Adrenal gland (tissue), 12 donors: ENCODE results near the gene NRXN3. TPM values are rescaled to one million over a fixed set of nuclear protein-coding genes. Genes with fewer than 3 reads are reported as not detected.

Experiments used
- DNase-seq, 7 donors: peaks; one replicate each; pipeline ENCODE4 v3.0.0-alpha.2; 2019 to 2020
- H3K27ac ChIP-seq, 5 donors: fragments of 200-600 bp; sonication (generic) in 4 of 5; 1 replicate in 3 of 5; 2 replicates in 2 of 5; pipeline versions ENCODE4 v1.5.1 to v1.8.0; 2016 to 2020; ENCODE audit warnings: mild to moderate bottlenecking in 1 of 5
- H3K27me3 ChIP-seq: fragments of 200-600 bp; 2 replicates; pipeline ENCODE4 v1.8.0; 2021
- H3K36me3 ChIP-seq, 2 donors: fragments of 200-600 bp; replicated peaks in 1 of 2; 1 replicate in 1 of 2; 2 replicates in 1 of 2; pipeline versions ENCODE4 v1.5.1 to v1.8.0; 2018 to 2022
- H3K4me1 ChIP-seq, 2 donors: fragments of 200-600 bp; replicated peaks in 1 of 2; 1 replicate in 1 of 2; 2 replicates in 1 of 2; pipeline versions ENCODE4 v1.5.1 to v1.8.0; 2018 to 2021
- H3K4me3 ChIP-seq, 4 donors: fragments of 200-600 bp; sonication (generic) in 3 of 4; one replicate each; pipeline ENCODE4 v1.5.1; 2016 to 2018
- H3K9me3 ChIP-seq, 3 donors: fragments of 200-600 bp; sonication (generic) in 1 of 3; replicated peaks in 1 of 3; 1 replicate in 2 of 3; 2 replicates in 1 of 3; pipeline versions ENCODE4 v1.5.1 to v1.8.0; 2016 to 2021
- POLR2A ChIP-seq, 2 donors: fragments of 450-650 bp; IDR thresholded peaks; one replicate each; pipeline ENCODE4 v1.6.1; 2017; ENCODE audit warnings: antibody characterized with exemption in 2 of 2, mild to moderate bottlenecking in 2 of 2, moderate library complexity in 1 of 2
- WGBS, 4 donors: extraction: QIAGEN DNeasy Blood & Tissue Kit in 2 of 4; methylation state at CpG; one replicate each; pipeline versions ENCODE4 v1.1.5 to v1.1.7; 2013 to 2017; 5-methylcytosine and 5-hydroxymethylcytosine counted together
- intact Hi-C, 2 donors: fragments of 100-400 bp; cut with DNase I; formaldehyde crosslinking; loops; one replicate each; pipeline versions ENCODE4 v1.14.1 to v1.15.0; 2022 to 2023
- polyA plus RNA-seq, 3 donors: library from polyadenylated mRNA; stranded (reverse); fragments of 200-250 nt in 2 of 3; fragments of 350-450 nt in 1 of 3; fragmentation: Illumina TruSeq in 1 of 3; extraction: RNeasy Lipid Tissue Mini Kit (QIAGEN cat#74804) in 1 of 3; gene quantifications; one replicate each; pipeline ENCODE4 v1.2.3, GENCODE V29; 2013 to 2014
- total RNA-seq, 9 donors: library from RNA; depleted of rRNA in 4 of 9; stranded (reverse); fragments of >200 nt in 4 of 9; fragments of 120-200 nt in 1 of 9; fragmentation: NEBNext Ultra II Directional in 1 of 9; extraction: Animal tissue kit (Norgen Biotek cat#: 25700) in 1 of 9; gene quantifications; one replicate each; pipeline versions ENCODE4 v1.1.0 to v1.2.4, GENCODE V29; 2013 to 2023
- TF ChIP-seq, protein P1 (sequence below), 6 experiments: fragments of 450-650 bp in 4 of 6; fragments of 200-600 bp in 2 of 6; sonication (generic) in 1 of 6; IDR thresholded peaks; 1 replicate in 5 of 6; 2 replicates in 1 of 6; pipeline versions ENCODE4 v1.5.1 to v1.8.0; 2016 to 2021; ENCODE audit warnings: antibody characterized with exemption in 6 of 6, mild to moderate bottlenecking in 2 of 6, moderate library complexity in 1 of 6
- donor health status: healthy with polysubstance abuse.
- donor health status: Bipolar disorder and iron deficiency.
- donor health status: DM: yes; HTN: yes; CAD: no.
- donor health status: DM: no; HTN: no; CAD: no.
- donor health status: DM: no; HTN: no; CAD: no.
- donor health status: DM: yes; HTN: yes; CAD: no.

NRXN3 gene
- total and polyA plus RNA-seq, 12 donors: 0.09 to 8.5 (median 1.6) TPM

DNA sequence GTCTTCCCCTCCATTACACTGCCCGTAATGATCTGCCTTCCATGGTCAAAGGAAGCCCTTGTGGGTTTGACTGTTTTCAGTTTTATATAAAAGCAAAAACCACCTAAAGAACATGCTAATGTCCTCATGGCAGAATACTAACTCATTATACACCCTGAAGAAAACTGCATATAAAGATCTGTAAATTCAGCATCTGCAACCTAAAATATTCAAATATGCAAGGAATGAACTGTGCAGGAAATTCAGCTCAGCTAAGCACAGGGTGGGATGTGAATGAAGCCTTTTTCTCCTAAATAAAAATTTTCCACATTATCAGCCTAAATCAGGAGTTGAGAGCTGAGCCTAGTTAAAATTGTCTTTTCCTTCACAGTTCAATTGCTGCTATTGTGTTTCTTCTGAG is 128.1 kb downstream of the NRXN3 start:
- Histone ChIP-seq H3K36me3 (no peaks in the 10 kb centered on the region), H3K4me1 (no peaks in the 10 kb centered on the region), H3K4me3 (no peak overlapping the region), H3K27me3 (peaks cover 4% of the 10 kb centered on the region), H3K9me3 (no peaks in the 10 kb centered on the region), H3K27ac (no peak overlapping the region)
- DNase-seq: no peak
- 55 to 74% (median 68%) methylated on average over 1 of the region's 1 CpG for WGBS, 4 donors
- intact Hi-C loops: no loop called here
- TF ChIP-seq POLR2A (IDR thresholded peaks at IDR 0.05): no peak
- TF ChIP-seq, protein P1, sequence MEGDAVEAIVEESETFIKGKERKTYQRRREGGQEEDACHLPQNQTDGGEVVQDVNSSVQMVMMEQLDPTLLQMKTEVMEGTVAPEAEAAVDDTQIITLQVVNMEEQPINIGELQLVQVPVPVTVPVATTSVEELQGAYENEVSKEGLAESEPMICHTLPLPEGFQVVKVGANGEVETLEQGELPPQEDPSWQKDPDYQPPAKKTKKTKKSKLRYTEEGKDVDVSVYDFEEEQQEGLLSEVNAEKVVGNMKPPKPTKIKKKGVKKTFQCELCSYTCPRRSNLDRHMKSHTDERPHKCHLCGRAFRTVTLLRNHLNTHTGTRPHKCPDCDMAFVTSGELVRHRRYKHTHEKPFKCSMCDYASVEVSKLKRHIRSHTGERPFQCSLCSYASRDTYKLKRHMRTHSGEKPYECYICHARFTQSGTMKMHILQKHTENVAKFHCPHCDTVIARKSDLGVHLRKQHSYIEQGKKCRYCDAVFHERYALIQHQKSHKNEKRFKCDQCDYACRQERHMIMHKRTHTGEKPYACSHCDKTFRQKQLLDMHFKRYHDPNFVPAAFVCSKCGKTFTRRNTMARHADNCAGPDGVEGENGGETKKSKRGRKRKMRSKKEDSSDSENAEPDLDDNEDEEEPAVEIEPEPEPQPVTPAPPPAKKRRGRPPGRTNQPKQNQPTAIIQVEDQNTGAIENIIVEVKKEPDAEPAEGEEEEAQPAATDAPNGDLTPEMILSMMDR (IDR thresholded peaks at IDR 0.05): no peak

DNA sequence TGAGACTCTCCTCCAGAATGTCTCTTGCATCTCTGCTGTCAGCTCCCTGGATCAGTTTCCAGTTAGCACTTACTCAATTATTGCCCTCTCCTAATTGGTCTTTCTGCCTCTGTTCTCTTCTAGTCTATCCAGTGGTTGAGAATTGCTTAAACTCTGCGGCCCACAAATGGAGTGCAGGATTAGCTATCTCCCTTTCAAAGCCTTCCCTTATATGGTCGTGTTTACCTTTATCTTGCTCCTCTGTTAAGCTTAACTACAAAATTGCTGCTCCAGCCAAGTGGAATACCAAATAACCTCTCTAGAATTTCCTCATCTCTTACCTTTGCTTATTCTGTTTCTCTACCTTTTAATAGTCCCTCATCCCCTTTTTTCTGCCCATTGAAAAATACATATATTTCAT is 132.7 kb downstream of the NRXN3 start:
- TF ChIP-seq, protein P1 (IDR thresholded peaks at IDR 0.05): no peak
- no peak for TF ChIP-seq POLR2A (IDR thresholded peaks at IDR 0.05)
- DNase-seq: no peak
- H3K27me3 ChIP-seq: peaks cover 2% of the 10 kb centered on the region
- H3K27ac ChIP-seq: no peak overlapping the region
- no peak overlapping the region for H3K4me3 ChIP-seq
- H3K4me1 ChIP-seq: no peaks in the 10 kb centered on the region
- H3K9me3 ChIP-seq: no peaks in the 10 kb centered on the region
- no peaks in the 10 kb centered on the region for H3K36me3 ChIP-seq
- intact Hi-C loops: no loop called here
- WGBS, 4 donors: 45 to 64% (median 53%) methylated on average over 2 of the region's 2 CpGs

DNA sequence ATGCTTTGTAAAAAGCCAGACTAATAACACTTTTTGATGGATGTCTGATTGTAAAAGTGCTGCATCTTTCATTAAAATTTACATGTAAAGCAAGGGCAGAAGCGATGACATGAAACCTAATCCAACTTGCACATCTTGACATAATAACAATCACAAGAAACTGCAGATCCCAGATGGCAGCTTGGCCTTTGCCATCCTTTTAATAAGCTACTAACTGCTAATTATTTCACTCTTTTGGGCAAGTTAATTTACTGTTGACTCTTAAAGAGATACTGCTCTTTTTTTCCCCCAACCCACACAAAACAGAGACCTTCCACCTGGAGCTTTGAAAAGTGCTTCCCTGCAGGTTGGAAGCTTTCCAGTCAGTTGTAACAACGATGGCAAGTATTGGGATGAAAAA is 137.5 kb downstream of the NRXN3 start:
- no peak overlapping the region for H3K4me3 ChIP-seq
- TF ChIP-seq POLR2A (IDR thresholded peaks at IDR 0.05): no peak
- TF ChIP-seq, protein P1 (IDR thresholded peaks at IDR 0.05): no peak

DNA sequence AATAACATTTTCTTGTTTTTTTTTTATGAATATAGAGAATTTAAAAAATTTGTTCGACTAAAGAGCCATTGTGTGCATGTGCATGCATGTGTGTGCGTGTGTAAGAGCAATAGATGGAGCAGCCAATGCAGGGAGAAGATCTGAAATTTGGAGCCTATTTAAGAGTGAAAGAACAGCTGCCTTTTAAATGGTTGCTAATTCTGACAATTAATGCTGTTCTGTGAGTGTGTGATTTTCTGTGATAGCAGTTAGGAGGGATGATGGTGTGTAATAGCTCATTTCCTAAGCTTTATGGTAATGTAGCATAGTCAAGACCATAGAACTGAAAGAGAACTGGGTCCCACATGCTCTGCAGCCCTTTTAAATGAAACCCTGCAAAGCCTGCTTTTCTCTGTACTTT is 137.9 kb downstream of the NRXN3 start:
- 56 to 72% (median 67%) methylated on average over 2 of the region's 2 CpGs for WGBS, 4 donors
- no peak for DNase-seq
- no peaks in the 10 kb centered on the region for H3K9me3 ChIP-seq
- intact Hi-C loops: no loop called here
- H3K27ac ChIP-seq: no peak overlapping the region
- TF ChIP-seq POLR2A (IDR thresholded peaks at IDR 0.05): no peak
- TF ChIP-seq, protein P1 (IDR thresholded peaks at IDR 0.05): no peak
- H3K4me3 ChIP-seq: no peak overlapping the region
- H3K4me1 ChIP-seq: peaks cover 0 to 4% of the 10 kb centered on the region in 2 donors
- H3K36me3 ChIP-seq: no peaks in the 10 kb centered on the region
- H3K27me3 ChIP-seq: no peaks in the 10 kb centered on the region

More for the DNA sequence above, 137.5 kb downstream of the NRXN3 start:
- Histone ChIP-seq H3K4me1 (peaks cover 0 to under 1% of the 10 kb centered on the region in 2 donors), H3K27ac (no peak overlapping the region), H3K27me3 (no peaks in the 10 kb centered on the region), H3K9me3 (no peaks in the 10 kb centered on the region), H3K36me3 (no peaks in the 10 kb centered on the region)
- no peak for DNase-seq
- 47 to 54% (median 52%) methylated on average over 2 of the region's 2 CpGs for WGBS, 4 donors
- intact Hi-C loops: no loop called here
